NK-92 (cell line): ENCODE measurements around the gene F7.
"Not testable (repeated sequence)": the region's sequence is repeated elsewhere in the genome, so short reads cannot be mapped to it uniquely, and the experiment has no call there.

Experiments
- DNase-seq: peaks from one replicate; lab custom pipeline; 2025; ENCODE audit not compliant: unreplicated experiment; lab: John Stamatoyannopoulos, UW

The F7 gene

DNA sequence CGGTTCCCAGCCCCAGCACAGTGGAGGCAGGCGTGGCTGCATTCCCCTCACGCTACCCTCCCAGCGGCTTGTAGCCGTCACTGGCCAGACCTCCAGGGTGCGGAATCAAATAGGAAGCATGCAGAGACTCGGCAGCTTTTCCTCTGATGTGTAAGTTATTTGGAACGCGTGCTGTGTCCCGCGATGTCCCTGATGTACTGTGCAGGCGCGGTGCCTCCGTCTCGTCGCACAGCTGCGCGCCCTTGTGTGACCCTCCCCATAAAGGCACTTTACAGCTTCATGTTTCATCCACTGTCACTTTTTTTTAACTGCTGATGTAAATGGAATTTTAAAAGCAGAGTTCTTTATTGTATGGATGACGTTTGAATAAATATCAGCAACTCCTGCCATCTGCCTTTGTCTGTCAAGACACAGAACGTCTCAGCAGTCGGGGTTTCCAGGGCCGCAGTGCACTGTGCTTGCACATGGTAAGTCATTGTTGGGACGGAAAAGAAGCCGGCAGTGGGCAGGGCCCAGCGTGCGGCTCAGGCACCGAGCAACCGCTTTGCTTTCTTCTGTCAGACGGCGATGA lies 7.3 kb upstream of the F7 start:
- no peak for DNase-seq

DNA sequence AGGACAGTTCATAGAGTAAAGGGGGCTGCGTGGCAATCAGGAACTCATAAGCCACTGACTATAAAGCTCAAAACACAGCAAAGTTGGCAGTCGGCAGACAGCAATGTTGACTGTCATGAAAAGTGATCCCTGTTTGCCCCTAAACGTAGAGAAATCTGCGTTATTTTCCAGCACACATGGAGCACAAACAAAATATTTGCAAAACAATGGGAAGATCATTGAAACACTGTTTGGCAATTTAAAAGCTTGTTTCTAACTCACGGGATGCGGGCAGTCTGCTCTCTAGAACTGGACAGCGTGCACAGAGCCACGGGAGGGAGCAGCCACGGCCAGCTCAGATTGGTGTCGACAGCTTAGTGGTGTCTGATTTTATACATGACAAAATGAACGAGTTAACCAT lies 6.4 kb upstream of the F7 start:
- no peak for DNase-seq

DNA sequence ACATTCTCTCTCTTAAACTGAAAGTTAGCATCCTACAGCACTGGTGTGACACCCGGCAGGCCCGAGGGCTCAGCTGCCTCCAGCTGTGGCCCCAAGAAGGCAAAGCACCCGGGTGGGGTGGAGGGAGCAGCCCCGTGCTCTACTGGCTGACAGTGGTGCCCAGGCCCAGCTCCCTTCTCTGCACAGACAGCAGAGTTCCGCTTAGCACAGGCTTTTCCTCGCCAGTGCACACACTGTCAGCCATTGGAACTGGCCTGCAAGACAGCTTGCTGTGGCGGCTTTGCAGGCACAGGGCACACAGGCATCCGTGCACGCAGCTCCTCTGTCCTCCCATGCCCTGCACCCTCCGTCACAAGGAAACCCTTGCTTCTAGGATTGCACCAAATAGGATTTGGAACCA lies 3.3 kb upstream of the F7 start:
- DNase-seq: not testable (repeated sequence)

DNA sequence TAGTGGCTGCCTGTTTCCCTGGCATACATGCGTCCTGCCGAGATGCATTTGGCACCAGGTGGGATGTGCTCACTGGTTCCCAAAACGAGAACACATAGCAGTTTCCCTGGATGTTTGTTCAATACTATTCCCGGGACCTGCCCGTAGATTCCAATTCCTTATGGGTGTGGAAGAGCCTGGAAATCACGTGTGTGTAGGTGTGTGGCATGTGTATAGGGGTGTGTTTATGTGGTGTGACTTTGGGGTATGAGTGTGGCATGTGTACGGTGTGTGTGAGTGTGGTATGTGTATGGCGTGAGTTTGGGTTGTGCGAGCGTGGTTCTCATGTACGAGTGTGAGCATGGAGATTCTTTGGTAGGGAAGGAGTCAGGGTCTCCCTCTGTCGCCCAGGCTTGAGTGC lies 2.9 kb upstream of the F7 start:
- no peak for DNase-seq

DNA sequence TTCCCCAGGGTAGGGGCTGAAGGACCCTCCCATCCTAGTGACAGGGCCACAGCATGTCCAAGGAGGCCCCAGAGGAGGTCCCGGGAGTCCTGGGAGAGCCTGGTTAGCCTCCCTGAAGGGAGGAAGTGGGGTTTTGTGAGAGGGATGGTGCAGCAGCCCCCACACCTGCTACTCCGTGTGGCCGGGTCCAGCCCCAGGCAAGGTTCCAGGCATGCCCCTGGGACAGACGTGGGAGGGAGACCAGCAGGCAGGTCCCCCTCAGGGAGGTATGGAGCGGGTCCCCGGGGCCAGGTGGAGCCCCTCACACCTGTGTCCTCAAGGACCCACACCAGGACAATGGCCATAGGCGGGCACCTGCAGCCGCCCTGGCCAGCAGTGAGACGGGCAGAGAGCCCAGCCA lies 1.9 kb upstream of the F7 start:
- DNase-seq: no peak

GRCh38 chr13:113105921-113106452 lies 396 bp downstream of the F7 start:
- DNase-seq: no peak

- DNase-seq: no peak
Observed at GRCh38 chr13:113106711-113107351, 1.2 kb downstream of the F7 start.

GRCh38 chr13:113108521-113108920 lies 2.9 kb downstream of the F7 start:
- not testable (repeated sequence) for DNase-seq

DNA sequence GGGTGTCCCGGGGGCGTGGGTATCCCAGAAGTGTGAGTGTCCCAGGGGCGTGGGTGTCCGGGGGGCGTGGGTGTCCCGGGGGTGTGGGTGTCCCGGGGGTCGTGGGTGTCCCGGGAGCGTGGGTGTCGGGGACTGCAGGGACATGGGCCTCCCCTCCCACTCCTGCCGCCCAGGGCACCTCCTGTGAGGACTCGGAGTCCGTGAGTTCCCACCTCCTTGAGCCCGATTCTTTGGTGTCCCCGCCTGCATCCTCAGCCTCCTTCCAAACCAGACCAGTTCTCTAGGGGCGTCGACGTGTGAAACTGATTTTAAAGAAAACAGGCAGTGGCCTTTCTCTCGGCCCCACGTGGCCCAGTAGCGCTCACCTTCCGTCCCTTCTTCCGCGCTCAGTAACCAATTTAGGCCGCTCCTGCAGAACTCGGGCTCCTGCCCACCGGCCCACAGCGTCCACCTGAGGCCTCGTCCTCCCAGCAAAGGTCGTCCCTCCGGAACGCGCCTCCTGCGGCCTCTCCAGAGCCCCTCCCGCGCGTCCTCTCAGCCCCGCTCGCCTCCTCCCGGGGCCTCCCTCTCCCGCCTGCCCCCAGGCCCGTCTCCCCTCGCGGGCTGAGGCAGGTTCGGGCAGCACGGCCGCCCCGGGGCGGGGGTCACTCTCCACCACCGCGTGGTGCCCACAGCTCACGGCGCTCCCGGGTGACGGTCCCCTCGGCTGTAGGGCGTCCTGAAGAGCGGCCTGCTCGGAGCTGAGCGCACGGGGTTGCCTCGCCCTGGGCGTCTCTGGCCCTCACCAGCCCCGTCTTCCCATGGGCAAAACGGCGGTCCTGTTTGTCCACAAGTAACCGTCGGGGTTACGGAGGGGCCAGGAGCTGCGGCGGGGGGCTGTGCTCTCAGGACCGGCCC lies 3.8 kb downstream of the F7 start:
- no peak for DNase-seq

DNA sequence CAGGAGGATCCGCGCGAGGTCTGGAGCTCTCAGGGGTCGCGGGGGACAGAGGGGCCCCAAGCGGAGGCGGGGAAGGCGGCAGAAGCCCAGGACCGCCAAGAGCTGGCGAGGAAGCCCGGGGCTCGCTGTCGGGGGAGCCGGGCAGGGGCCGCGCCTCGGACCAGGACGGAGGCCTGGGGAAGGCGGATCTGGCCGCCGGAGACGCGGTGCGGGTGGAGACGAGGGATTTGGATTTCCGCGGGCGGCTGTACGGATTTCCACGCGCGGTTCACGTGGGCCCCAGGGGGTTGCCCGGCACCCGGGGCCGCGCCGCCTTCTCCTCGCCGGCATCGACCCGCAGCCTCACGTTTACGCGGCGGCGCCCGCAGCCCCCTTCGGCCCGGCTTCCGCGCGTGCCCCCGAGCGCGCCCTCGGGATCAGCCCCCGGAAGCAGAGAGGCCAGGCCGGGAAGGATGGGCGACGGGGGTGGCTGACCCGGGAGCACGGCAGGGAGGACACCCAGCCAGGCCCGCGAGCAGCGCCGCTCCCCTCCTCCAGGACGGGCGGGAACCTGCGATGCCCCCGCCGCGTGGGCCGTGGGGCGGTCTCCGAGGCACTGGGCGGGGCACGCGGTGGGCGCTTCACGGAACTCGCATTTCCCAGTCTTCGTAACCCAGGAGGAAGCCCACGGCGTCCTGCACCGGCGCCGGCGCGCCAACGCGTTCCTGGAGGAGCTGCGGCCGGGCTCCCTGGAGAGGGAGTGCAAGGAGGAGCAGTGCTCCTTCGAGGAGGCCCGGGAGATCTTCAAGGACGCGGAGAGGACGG lies 4.7 kb downstream of the F7 start:
- no peak for DNase-seq

DNA sequence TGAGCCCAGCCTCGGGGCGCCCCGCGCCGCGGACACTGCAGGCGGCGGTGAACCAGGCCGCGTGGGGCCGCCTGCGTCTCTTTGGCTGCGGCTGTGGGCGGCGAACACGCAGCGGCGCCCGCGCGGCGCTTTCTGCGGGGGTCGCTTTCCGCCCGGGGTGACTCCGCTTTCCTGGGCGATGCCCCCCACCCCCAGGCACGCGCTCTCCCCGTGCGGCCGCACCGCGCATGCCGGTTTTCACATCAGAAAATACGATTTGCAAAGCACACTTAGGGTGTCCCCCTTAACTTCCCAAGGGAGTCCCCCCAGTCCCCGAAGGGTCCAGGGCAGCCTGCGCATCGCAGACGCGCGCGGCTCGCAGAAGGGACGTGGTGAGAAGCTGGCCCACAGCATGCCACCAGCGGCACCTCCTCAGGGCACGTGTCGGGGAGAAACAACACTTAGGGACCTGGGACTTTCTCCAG lies 5.3 kb downstream of the F7 start:
- no peak for DNase-seq

DNA sequence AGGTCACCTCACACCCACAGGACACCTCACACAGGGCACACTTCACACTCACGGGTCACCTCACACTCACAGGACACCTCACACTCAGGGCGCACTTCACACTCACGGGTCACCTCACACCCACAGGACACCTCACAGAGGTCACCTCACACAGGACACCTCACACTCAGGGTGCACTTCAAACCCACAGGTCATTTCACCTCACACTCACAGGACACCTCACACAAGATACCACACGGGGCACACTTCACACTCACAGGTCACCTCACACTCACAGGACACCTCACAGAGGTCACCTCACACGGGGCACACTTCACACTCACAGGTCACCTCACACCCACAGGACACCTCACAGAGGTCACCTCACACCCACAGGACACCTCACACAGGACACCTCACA lies 6.2 kb downstream of the F7 start:
- not testable (repeated sequence) for DNase-seq

GRCh38 chr13:113112475-113112874 lies 6.9 kb downstream of the F7 start:
- DNase-seq: not testable (repeated sequence)

DNA sequence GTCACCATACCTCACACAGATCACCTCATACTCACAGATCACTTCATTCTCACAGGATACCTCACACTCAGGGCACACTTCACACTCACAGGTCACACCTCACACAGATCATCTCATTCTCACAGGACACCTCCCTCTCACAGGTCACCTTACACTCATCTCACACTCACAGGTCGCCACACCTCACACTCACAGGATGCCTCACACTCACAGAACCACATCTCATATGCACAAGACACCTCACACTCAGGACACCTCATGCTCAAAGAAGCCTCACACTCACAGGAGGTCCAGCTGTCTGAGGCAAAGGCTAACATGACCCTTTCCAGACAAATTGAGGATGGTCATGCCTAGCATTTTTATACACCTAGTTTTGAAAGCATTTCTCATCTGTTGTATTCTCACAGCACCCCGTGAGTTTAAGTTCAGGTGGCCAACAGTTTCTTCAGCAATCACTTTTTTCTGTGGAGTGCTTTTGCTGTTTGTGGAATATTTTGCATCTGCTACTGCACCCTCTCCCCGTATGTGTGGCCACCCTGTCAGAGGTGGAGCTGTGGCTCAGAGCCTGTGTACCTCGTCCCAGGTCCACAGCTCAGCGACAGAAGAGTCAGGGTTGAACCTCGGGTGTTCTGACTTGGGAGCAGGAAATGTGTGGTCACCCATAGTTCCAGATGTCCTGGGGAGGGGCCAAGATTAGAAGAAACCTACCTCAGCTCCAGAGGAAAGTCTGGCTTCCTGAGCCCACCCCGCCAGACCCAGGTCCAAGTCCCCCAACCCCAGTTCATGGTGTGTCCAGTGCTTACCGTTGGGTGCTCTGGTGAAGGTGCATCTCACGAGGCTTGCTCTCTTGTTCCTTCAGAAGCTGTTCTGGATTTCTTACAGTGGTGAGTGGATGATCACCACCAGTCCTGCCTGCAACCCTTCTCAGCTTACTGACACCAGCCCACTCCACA lies 7.6 kb downstream of the F7 start:
- no peak for DNase-seq

DNA sequence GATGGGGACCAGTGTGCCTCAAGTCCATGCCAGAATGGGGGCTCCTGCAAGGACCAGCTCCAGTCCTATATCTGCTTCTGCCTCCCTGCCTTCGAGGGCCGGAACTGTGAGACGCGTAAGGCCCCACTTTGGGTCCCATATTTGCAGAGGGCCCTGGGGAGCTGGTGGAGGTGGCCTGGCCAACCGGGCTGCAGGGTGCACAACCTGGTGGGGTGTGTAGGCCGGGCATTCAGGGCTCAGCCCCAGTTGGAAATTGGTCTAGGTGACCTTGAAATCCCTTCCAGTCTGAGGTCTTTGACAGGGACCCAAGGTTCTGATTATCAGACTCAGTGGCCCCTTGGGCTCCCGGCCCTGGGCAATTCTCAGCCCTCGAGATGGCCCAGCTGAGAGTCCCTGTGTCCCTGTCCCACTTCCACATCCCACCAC lies 8.3 kb downstream of the F7 start:
- no peak for DNase-seq

GRCh38 chr13:113114511-113115362 lies 9.1 kb downstream of the F7 start:
- DNase-seq: no peak

- DNase-seq: no peak
Observed at GRCh38 chr13:113115363-113116205, 10.0 kb downstream of the F7 start.

- DNase-seq: no peak
Observed at GRCh38 chr13:113116206-113116800, 10.7 kb downstream of the F7 start.
